SK-N-SH (cell line): ENCODE results near the gene PDHX.

Experiments
- CTCF ChIP-seq: fragments of 200-600 bp; sonication (generic); IDR thresholded peaks from 2 replicates; pipeline ENCODE4 v1.6.1; 2017; ENCODE audit warnings: antibody characterized with exemption, mild to moderate bottlenecking, moderate library complexity
- EP300 ChIP-seq, 2 experiments: IDR thresholded peaks; 2 replicates each; pipeline versions ENCODE4 v1.4.0 to v1.6.1; 2012; ENCODE audit warnings: borderline replicate concordance in 1 of 2, low read depth in 1 of 2, low read length in 1 of 2
- EZH2phosphoT487 ChIP-seq: fragments of 200-600 bp; sonication (generic); IDR thresholded peaks from 2 replicates; pipeline ENCODE4 v1.6.1; 2017; ENCODE audit warnings: low read depth, mixed run types, mild to moderate bottlenecking, antibody characterized with exemption, moderate library complexity, borderline replicate concordance
- GABPA ChIP-seq: IDR thresholded peaks from 2 replicates; pipeline ENCODE4 v1.4.0; 2012; ENCODE audit warnings: low read depth, mild to moderate bottlenecking
- GATA2 ChIP-seq: sonication (generic); formaldehyde crosslinking; IDR thresholded peaks from 2 replicates; pipeline ENCODE4 v1.5.0; 2020; ENCODE audit warnings: mild to moderate bottlenecking, missing genetic modification reagents
- RFX5 ChIP-seq: IDR thresholded peaks from 2 replicates; pipeline ENCODE4 v1.6.1; 2012; ENCODE audit warnings: mild to moderate bottlenecking, improper control_type of control experiment, low read length

- TF ChIP-seq CTCF = no peak
- TF ChIP-seq EP300 (IDR thresholded peaks at IDR 0.05; ENCODE audit: borderline replicate concordance in 1 of 2, low read depth in 1 of 2, low read length in 1 of 2) = no peak
- no peak for TF ChIP-seq RFX5
- TF ChIP-seq EZH2phosphoT487 = no peak
- no peak for TF ChIP-seq GATA2 (CRISPR knock-in tag)
- TF ChIP-seq GABPA = no peak
These were observed 126.5 kb downstream of the PDHX start for GRCh38 chr11:35042913-35043312.
